ENCODE measurements around the gene DTNB. TPM values are rescaled to one million over a fixed set of nuclear protein-coding genes. Genes with fewer than 3 reads are reported as not detected.

Gene DTNB
- total and polyA plus RNA-seq, 2 of the 4 experiments (the other 2 are of a cell fraction), result 3.8 to 5.3 TPM

- peak; percentile 96 for TF ChIP-seq CTCF (conservative IDR thresholded peaks at IDR 0.05; ENCODE audit: low read depth, low read length)
- no peak for TF ChIP-seq RFX5 (IDR thresholded peaks at IDR 0.05; ENCODE audit: low read depth, low read length)
Observed at GRCh38 chr2:25376750-25377621, 296.4 kb downstream of the DTNB start (continued).
